GM11168 (cell line): ENCODE measurements around the gene EIF1AD.
"Not testable (repeated sequence)": the region's sequence is repeated elsewhere in the genome, so short reads cannot be mapped to it uniquely, and the experiment has no call there.

Experiments
- in situ Hi-C: fragments of 300-500 bp; cut with MboI; formaldehyde crosslinking; loops from one replicate; pipeline ENCODE4 v1.12.0; 2022; ENCODE audit warnings: low sequenced_read_pairs; ENCODE audit not compliant: unreplicated experiment

Gene EIF1AD

DNA sequence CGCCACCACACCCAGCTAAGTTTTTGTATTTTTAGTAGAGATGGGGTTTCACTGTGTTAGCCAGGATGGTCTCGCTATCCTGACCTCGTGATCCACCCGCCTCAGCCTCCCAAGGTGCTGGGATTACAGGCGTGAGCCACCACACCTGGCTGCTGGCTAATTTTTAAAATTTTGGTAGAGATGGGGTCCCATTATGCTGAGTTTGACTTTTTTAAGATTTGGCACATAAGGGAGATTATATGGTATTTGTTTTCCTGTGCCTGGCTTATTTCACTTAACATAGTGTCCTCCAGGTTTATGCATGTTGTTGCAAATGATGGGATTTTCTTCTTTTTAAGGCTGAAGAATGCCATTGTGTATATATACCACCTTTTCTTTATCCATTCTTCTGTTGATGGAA, 51.2 kb downstream of the EIF1AD start:
- in situ Hi-C loops, result not testable (repeated sequence)

DNA sequence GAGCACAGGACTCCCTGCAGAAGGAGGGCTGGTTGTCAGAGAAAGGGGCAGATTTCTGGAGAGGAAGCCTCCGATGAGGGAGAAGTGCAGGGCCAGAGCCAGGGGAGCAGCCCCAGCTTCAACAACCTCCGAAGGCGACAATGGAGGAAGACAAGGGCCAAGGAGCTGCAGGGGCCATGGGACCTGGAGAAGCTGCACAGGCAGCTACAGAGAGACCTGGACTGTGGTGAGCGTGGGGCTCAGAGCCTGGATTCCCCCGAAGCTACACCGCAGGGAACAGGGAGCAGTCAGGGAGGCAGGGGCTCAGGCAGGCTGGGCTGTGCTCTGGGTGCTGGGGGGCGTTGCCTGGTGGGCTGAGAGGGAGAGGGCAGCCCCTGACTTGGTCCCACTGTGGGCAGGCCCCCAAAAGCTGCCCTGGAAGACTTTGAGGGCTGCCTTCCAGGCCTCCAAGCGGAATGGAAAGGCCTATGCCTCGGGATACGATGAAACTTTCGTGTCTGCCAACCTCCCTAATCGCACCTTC, 54.3 kb downstream of the EIF1AD start:
- in situ Hi-C loops, result no loop called here

DNA sequence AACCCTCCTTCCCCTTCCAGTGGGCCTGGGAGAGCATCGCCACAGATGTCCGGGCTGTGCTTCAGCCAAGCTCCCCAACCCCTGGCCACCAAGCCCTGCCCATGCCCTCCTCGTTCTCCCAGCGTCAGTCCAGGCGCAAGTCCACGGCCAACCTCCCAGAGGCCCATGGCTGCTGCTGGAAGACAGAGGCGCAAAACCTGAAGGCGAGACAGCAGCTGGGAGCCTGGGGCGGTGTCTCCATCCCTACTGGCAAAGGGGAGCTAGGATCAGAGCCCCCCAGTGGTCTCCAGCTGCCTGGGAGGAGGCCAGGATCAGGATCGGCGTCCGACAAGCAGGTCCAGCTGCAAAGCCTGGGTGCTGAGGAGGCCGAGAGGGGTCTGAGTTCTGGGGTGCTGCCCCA, 54.8 kb downstream of the EIF1AD start:
- in situ Hi-C loops, result no loop called here

DNA sequence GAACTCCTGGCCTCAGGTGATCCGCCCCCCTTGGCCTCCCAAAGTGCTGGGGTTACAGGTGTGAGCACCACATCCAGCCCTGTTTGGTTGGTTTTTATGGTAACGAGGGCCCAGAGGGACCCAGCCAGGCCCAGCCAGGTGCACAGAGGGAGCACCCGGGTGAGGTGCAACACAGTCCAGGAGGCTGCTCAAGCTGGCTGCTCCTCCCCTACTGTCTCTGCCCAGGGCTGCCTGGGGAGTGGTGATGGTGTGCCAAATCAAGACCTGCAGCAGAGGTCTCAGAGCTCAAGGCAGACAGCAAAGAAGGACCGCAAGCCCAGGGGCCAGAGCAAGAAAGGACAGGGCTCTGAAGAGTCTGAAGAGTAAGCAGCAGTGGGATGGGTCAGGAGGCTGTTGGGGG, 55.3 kb downstream of the EIF1AD start:
- in situ Hi-C loops, result no loop called here
